Activated CD4-positive, alpha-beta T cell treated with anti-CD3 and anti-CD28 coated beads, Interleukin-2, Interleukin-6, amounts not matched to agents 100 ng/mL and 50 ng/mL, durations not matched to agents 16 hours and 8 hours (primary cell): Measurements from ENCODE around the gene HRC.
"Not testable (repeated sequence)": the region's sequence is repeated elsewhere in the genome, so short reads cannot be mapped to it uniquely, and the experiment has no call there.

ENCODE experiments used
- DNase-seq: peaks from one replicate; pipeline ENCODE4 v3.0.0-alpha.2; 2020

HRC gene

GRCh38 chr19:49132974-49133609, 22.1 kb downstream of the HRC start:
- no peak for DNase-seq

GRCh38 chr19:49130325-49130724, 24.9 kb downstream of the HRC start:
- no peak for DNase-seq

- DNase-seq = no peak
Observed at GRCh38 chr19:49129238-49129583, 26.0 kb downstream of the HRC start.

- no peak for DNase-seq
Observed at GRCh38 chr19:49128545-49129237, 26.5 kb downstream of the HRC start.

GRCh38 chr19:49127674-49128544, 27.3 kb downstream of the HRC start:
- peak; percentile 98 for DNase-seq

GRCh38 chr19:49127225-49127624, 28.0 kb downstream of the HRC start:
- DNase-seq = not testable (repeated sequence)

GRCh38 chr19:49126575-49126974, 28.6 kb downstream of the HRC start:
- no peak for DNase-seq

- DNase-seq = no peak
Observed at GRCh38 chr19:49125025-49125731, 30.0 kb downstream of the HRC start.

- not testable (repeated sequence) for DNase-seq
Observed at GRCh38 chr19:49123285-49123684, 31.9 kb downstream of the HRC start.

- not testable (repeated sequence) for DNase-seq
Observed at GRCh38 chr19:49121841-49122240, 33.4 kb downstream of the HRC start.

GRCh38 chr19:49120868-49121267, 34.3 kb downstream of the HRC start:
- DNase-seq = no peak

- no peak for DNase-seq
Observed at GRCh38 chr19:49120325-49120683, 34.9 kb downstream of the HRC start.

GRCh38 chr19:49119411-49120324, 35.5 kb downstream of the HRC start, which contains the start of gene PPFIA3:
Gene PPFIA3 (plus strand): TSS chr19:49119544. CDS start chr19:49127874, 8,330 bp downstream.
- DNase-seq = no peak

- DNase-seq = peak; percentile 97
Observed at GRCh38 chr19:49118565-49119410, 36.4 kb downstream of the HRC start, which contains the start of gene C19orf73. Gene C19orf73 (minus strand): TSS chr19:49119143. CDS start chr19:49119022, 121 bp downstream.

GRCh38 chr19:49117677-49118564, 37.3 kb downstream of the HRC start:
- no peak for DNase-seq

GRCh38 chr19:49116544-49116943, 38.7 kb downstream of the HRC start:
- no peak for DNase-seq

- DNase-seq = peak; percentile 60
Observed at GRCh38 chr19:49114630-49115363, 40.4 kb downstream of the HRC start.

GRCh38 chr19:49113762-49114629, 41.2 kb downstream of the HRC start, which contains the start of gene LIN7B:
Gene LIN7B (plus strand): TSS chr19:49114370. CDS start chr19:49114405, 35 bp downstream.
- peak; percentile 81 for DNase-seq
